Activated naive CD4-positive, alpha-beta T cell treated with anti-CD3 and anti-CD28 coated beads, Interleukin-2, amount 50 U/mL, for 72 hours (primary cell): ENCODE data around the gene CES3. TPM values are rescaled to one million over a fixed set of nuclear protein-coding genes. Genes with fewer than 3 reads are reported as not detected.
"Not testable (repeated sequence)": the region's sequence is repeated elsewhere in the genome, so short reads cannot be mapped to it uniquely, and the experiment has no call there.

Experiments
- ATAC-seq, 2 donors: fragments of 150-1000 bp; cut with Tn5 transposase; 2 replicates each; pipeline ENCODE4 v1.10.0; 2021; ENCODE audit warnings: mild to moderate bottlenecking in 2 of 2, moderate library complexity in 2 of 2
- DNase-seq, 2 donors: peaks; one replicate each; pipeline ENCODE4 v3.0.0; 2021 to 2022; ENCODE audit warnings: low spot score in 2 of 2
- H3K27ac Mint-ChIP-seq, 2 donors: one replicate each; pipeline ENCODE4 v1.8.0; 2022; ENCODE audit warnings: mild to moderate bottlenecking in 2 of 2, mixed read lengths in 2 of 2
- H3K36me3 Mint-ChIP-seq, 2 donors: one replicate each; pipeline ENCODE4 v1.8.0; 2022; ENCODE audit warnings: mixed read lengths in 2 of 2
- H3K9me3 Mint-ChIP-seq, 2 donors: one replicate each; pipeline ENCODE4 v1.8.0; 2022; ENCODE audit warnings: mixed read lengths in 2 of 2
- total RNA-seq, 2 donors: library from RNA; stranded (reverse); gene quantifications; one replicate each; pipeline ENCODE4 v1.2.3, GENCODE V29; 2022

The CES3 gene
- total RNA-seq, 2 donors from 2014 or later = 0.73 to 6.8 TPM

DNA sequence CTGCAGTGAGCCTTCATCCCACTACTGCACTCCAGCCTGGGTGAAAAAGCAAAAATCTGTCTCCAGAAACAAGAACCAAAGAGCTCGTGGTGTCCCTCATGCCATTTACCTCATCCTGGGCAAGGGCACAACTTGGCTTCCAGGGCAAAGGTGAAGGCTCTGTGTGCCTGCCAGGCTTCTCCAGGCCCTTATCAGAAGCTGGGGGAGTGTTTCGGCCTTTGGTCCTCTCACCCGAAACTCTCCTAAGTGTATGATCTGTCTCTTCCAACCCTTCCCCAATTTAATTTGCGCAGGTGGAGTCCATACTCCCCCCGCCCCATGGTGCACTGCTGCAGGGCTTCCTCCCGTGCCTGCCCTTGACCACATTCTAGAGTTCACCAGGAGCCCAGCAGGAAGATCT is 24.6 kb upstream of the CES3 start:
- peaks cover 28 to 31% of the 10 kb centered on the region in 2 donors for H3K36me3 Mint-ChIP-seq
- DNase-seq = no peak
- H3K27ac Mint-ChIP-seq = peak overlapping the region; percentile 46 to 99
- no peak for ATAC-seq
- H3K9me3 Mint-ChIP-seq = no peaks in the 10 kb centered on the region

DNA sequence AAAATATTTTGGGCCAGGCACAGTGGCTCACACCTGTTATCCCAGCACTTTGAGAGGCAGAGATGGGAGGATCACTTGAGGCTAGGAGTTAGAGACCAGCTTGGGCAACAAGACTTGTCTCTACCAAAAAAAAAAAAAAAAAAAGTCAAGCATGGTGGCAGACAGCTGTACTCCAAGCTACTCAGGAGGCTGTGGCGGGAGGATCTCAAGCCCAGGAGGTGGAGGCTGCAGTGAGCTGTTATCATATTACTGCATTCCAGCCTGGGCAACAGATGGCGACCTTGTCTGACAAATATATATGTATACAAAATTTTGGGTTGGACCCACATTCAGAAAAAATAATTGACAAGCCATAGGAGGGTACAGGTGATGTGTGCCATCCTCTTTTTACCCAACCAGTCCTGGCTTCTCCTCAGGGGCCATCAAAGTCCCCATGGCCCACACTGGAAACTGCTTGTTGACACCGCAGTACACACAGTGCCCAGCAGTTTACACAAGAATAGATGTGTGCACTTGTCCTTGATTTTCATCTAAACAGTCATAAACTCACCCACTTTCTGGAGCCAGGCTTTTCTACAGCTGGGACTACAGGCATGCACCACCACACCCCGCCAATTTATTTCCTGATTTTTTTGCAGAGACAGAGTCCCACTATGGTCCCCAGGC is 24.0 kb upstream of the CES3 start:
- H3K9me3 Mint-ChIP-seq = no peaks in the 10 kb centered on the region
- no peak for ATAC-seq
- H3K27ac Mint-ChIP-seq = peak overlapping the region in 1 of 2 donors; percentile 99
- H3K36me3 Mint-ChIP-seq = peaks cover 28 to 31% of the 10 kb centered on the region in 2 donors
- no peak for DNase-seq

- ATAC-seq = no peak
- peaks cover 26 to 28% of the 10 kb centered on the region in 2 donors for H3K36me3 Mint-ChIP-seq
- peak overlapping the region in 1 of 2 donors; percentile 25 for H3K27ac Mint-ChIP-seq
- no peak for DNase-seq
- H3K9me3 Mint-ChIP-seq = no peaks in the 10 kb centered on the region
Measured at GRCh38 chr16:66937725-66938337, 23.2 kb upstream of the CES3 start.

GRCh38 chr16:66939366-66939765 is 21.7 kb upstream of the CES3 start:
- DNase-seq (no peak), ATAC-seq (no peak)
- H3K36me3 Mint-ChIP-seq = peaks cover 11 to 12% of the 10 kb centered on the region in 2 donors
- H3K27ac Mint-ChIP-seq = no peak overlapping the region
- H3K9me3 Mint-ChIP-seq = no peaks in the 10 kb centered on the region

GRCh38 chr16:66940236-66940635 is 20.8 kb upstream of the CES3 start:
- no peaks in the 10 kb centered on the region for H3K9me3 Mint-ChIP-seq
- peaks cover 2 to 4% of the 10 kb centered on the region in 2 donors for H3K36me3 Mint-ChIP-seq
- ATAC-seq = no peak
- no peak for DNase-seq
- H3K27ac Mint-ChIP-seq = no peak overlapping the region

- no peak for DNase-seq
- ATAC-seq = no peak
- peak overlapping the region; percentile 45 to 58 for H3K27ac Mint-ChIP-seq
- no peaks in the 10 kb centered on the region for H3K36me3 Mint-ChIP-seq
- no peaks in the 10 kb centered on the region for H3K9me3 Mint-ChIP-seq
Measured at GRCh38 chr16:66942981-66943380, 18.1 kb upstream of the CES3 start.

- Mint-ChIP-seq H3K27ac (peak overlapping the region in 1 of 2 donors; percentile 45), H3K9me3 (no peaks in the 10 kb centered on the region), H3K36me3 (peaks cover 0 to 3% of the 10 kb centered on the region in 2 donors)
- ATAC-seq (no peak), DNase-seq (no peak)
Measured at GRCh38 chr16:66943426-66944053, 17.5 kb upstream of the CES3 start.

DNA sequence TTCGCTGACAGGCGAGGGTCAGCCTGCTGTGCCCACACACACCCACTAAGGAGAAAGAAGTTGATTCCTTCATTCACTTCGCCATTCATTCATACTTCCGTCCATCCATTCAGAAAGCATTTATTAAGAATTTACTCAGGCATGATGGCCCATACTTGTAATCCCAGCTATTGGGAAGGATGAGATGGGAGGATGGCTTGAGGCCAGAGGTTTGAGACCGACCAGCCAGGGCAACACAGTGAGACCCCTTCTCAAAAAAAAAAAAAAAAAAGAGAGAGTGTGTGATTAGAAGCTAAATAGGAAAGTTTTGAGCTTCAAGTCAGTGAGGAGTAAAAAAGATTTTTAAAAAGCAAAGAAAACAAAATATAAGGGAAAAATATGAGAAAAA is 17.0 kb upstream of the CES3 start:
- no peak for ATAC-seq
- Mint-ChIP-seq H3K9me3 (no peaks in the 10 kb centered on the region), H3K27ac (peak overlapping the region in 1 of 2 donors; percentile 39), H3K36me3 (peaks cover 0 to 5% of the 10 kb centered on the region in 2 donors)
- no peak for DNase-seq

GRCh38 chr16:66944971-66945370 is 16.1 kb upstream of the CES3 start:
- ATAC-seq, DNase-seq, H3K9me3 Mint-ChIP-seq, H3K36me3 Mint-ChIP-seq: not testable (repeated sequence)
- H3K27ac Mint-ChIP-seq = peak overlapping the region in 1 of 2 donors; percentile 56

GRCh38 chr16:66945939-66946338 is 15.1 kb upstream of the CES3 start:
- DNase-seq (no peak), ATAC-seq (no peak)
- H3K36me3 Mint-ChIP-seq = peaks cover 0 to 5% of the 10 kb centered on the region in 2 donors
- H3K27ac Mint-ChIP-seq = no peak overlapping the region
- no peaks in the 10 kb centered on the region for H3K9me3 Mint-ChIP-seq

GRCh38 chr16:66946541-66946940 is 14.5 kb upstream of the CES3 start:
- no peak for DNase-seq
- H3K36me3 Mint-ChIP-seq = peaks cover 0 to 8% of the 10 kb centered on the region in 2 donors
- no peaks in the 10 kb centered on the region for H3K9me3 Mint-ChIP-seq
- H3K27ac Mint-ChIP-seq = peak overlapping the region in 1 of 2 donors; percentile 17
- no peak for ATAC-seq

- Mint-ChIP-seq H3K9me3 (no peaks in the 10 kb centered on the region), H3K27ac (peak overlapping the region in 1 of 2 donors; percentile 17), H3K36me3 (peaks cover 0 to 10% of the 10 kb centered on the region in 2 donors)
- peak in 1 of 2 donors; percentile 2 for ATAC-seq
- DNase-seq = no peak
Measured at GRCh38 chr16:66946974-66947301, 14.1 kb upstream of the CES3 start.

DNA sequence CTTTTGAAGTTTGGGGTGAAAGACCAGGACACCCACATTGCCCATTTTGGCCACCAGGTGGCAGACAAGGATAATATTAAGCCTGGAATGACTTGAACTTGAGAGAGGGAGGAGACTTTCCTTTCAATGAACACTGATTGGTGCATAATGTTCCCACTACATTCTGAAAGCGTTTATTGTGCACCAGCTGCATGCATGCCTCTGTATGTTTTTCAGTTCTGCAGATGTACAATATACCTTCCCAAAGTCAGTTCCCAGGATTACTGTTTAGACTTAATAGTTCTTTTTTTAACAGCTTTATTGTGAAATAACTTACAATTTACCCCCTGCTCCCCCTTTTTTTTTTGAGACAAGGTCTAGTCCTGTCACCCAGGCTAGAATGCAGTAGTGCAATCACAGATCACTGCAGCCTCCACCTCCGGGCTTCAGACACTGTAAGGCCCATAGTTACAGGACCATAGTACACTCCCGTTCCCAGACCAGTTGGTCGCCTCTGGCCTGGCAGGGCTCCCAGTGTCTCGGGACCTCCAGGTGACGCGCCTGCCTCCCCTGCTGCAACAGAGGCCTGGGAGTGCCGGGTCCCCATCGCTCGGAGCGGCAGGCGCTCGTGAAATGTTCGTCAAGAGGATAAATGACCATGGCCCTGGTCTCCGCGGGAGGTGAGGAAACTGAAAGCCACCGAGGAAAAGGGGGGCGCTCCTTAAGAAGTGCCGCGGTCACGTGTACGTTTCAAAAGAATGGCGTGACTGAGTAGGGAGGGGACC is 13.6 kb upstream of the CES3 start:
- peak; percentile 79 to 91 for DNase-seq
- peaks cover 0 to 10% of the 10 kb centered on the region in 2 donors for H3K36me3 Mint-ChIP-seq
- ATAC-seq = peak; percentile 87 to 89
- H3K9me3 Mint-ChIP-seq = no peaks in the 10 kb centered on the region
- peak overlapping the region in 1 of 2 donors; percentile 17 for H3K27ac Mint-ChIP-seq

DNA sequence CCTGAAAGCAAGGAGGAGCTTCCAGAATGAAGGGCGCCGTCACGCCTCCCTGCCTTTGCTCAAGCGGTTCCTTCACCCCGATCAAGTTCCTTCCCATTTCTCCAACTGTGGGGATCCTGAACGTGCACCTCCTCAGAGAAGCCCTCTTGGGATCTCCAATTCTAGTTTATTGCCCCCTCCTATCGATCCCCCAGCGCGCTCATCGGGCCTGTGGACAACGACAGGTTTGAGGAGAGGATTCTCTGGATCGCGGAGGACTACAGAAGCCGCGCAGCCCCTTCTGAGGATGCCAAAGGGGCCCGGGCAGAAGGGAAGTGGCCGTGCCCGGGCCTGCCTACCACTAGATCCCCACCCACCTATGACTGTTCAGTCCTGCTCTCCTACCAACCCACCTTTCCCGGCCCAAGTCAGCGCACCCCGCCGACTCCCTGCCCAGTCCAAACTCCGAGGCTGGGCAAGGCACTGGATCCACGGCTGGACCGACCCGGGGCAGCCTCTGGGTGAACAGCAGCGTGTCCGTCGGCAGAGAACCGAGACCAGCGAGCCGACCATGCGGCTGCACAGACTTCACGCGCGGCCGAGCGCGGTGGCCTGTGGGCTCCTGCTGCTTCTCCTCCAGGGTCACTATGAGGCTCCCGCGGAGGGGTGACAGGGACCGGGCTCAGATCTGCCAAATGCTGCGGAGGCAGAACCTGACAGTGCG is 12.8 kb upstream of the CES3 start:
- no peak overlapping the region for H3K27ac Mint-ChIP-seq
- peaks cover 0 to 10% of the 10 kb centered on the region in 2 donors for H3K36me3 Mint-ChIP-seq
- no peaks in the 10 kb centered on the region for H3K9me3 Mint-ChIP-seq
- ATAC-seq (peak; percentile 21 to 33), DNase-seq (no peak)

DNA sequence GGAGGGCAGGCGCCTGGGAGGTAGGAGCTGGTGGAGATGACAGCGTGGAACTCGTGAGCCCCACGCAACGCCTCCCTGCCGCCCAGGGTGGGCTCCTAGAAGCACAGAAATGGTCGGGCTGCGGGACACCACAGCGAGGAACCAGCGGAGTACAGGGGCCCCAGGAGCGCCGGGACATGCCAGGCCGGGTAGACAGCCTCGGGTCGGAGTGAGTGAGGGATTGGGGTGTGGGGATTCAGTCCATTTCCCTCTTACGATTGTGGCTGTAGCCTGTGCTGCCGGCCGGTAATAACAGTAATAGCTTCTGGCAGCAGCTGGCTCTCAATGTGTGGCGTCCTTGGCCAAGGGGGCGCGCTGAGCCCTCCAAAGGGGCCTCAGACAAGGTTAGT is 12.2 kb upstream of the CES3 start:
- Mint-ChIP-seq H3K36me3 (peaks cover 0 to 10% of the 10 kb centered on the region in 2 donors), H3K27ac (no peak overlapping the region), H3K9me3 (no peaks in the 10 kb centered on the region)
- DNase-seq (no peak), ATAC-seq (no peak)

DNA sequence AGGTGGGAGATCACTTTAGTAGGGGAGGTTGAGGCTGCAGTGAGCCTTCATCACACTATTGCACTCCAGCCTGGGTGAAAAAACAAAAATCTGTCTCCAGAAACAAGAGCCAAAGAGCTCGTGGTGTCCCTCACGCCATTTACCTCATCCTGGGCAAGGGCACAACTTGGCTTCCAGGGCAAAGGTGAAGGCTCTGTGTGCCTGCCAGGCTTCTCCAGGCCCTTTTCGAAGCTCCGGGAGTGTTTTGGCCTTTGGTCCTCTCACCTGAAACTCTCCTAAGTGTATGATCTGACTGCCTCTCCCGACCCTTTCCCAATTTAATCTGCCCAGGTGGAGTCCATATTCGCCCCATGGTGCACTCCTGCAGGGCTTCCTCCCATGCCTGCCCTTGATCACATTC is 11.6 kb upstream of the CES3 start:
- no peak for ATAC-seq

More for the DNA sequence above, 11.6 kb upstream of the CES3 start:
- Mint-ChIP-seq H3K9me3 (no peaks in the 10 kb centered on the region), H3K36me3 (peaks cover 0 to 10% of the 10 kb centered on the region in 2 donors), H3K27ac (no peak overlapping the region)
- DNase-seq = no peak
